Fibroblast of the conjunctiva (primary cell): Measurements from ENCODE around the gene DBN1.
A peak's percentile ranks its signal among the peaks of the same experiment; 100 is the strongest.
"Not testable (repeated sequence)": the region's sequence is repeated elsewhere in the genome, so short reads cannot be mapped to it uniquely, and the experiment has no call there.

Source experiments
- DNase-seq: peaks from one replicate; pipeline ENCODE4 v3.0.0-alpha.2; 2010; ENCODE audit warnings: low read depth

Gene DBN1

DNA sequence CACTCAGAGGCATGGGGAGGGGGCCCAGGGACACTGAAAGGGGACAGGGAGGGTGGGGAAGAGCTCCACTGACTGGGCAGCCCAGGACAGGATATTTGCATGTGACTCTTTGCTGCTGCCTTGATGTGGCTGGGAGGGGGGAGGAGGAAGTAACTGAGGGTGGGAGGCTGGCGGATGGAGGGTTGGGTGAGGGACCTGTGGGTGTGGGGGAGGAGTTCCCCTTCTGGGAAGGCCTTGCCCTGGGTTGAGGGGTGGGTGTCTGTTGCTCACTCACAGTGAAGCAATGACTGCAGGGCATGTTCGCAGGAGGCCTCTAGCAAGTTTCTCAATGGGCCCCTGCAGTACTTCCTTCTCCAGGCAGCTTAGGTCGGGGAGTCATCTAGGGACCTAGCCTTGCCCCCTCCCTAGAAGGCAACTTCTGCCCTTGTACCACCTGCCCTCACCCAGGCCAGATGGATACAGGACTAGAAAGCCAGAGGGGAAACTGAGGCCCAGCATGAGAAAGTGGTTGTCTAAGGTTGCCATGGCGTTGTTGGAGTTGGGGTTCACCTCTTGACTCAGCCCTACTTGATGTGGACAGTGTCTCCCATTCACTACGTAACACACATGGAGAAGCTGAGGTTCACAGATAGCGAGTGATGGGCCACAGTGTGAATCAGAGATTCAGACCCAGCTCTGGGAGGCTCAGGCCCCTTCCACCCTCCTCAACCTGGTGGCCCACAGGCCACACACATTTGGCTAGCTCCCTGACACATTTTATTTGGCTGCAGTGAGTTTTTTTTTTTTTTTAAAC is 44.0 kb downstream of the DBN1 start:
- no peak for DNase-seq

DNA sequence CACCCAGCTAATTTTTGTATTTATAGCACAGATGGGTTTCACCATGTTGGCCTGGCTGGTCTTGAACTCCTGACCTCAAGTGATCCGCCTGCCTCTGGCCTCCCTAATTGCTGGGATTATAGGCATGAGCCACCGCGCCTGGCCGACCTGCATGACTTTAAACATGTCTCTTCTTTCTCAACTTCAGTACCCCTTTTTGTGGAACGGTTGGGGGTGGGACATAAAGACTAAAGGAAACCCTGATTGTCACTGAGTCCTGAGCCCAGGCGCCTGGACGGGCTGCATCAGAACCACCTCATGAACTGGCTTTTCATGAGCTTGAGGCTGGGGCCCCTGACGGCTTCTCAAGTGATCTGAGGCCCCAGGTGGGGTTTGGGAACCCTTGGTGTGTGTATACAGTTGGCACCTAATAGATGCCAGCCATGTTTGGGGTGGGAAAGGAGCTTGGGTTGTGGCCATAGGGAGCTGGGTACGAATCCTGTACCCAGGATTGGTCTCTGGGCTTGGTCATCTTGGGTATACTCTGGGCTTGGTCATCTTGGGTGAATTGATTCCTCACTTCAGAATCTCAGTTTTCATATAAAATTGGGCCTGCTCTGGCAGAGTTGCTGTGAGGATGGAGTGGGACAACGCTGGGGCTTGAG is 44.7 kb downstream of the DBN1 start:
- DNase-seq: no peak

DNA sequence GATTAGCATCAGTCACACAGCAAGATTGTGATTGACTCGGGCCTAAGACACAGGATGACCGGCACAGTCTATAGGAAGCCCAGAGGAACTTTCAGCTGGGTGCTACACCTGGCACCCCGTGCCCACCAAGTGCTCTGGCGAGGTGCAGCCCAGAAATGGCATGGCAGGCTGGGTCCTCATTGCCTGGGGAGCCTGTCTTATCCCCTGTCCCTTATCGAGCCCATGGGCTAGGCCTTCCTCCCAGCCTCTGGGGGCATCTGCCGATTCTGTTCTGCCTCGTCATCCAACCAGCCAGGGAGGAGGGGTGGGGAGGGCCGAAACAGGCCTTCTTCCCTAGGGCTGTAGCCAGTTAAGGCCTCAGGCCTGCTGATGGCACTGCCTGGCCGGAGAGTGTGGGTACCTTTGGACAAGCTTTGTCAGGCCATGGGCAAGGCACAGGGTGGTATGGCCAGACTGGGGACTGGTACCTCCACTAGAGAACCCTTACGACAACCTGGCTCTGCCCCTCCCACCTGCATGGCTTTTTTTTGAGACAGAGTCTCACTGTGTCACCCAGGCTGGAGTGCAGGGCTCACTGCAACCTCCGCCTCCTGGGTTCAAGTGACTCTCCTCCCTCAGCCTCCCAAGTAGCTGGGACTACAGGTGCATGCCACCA is 45.4 kb downstream of the DBN1 start:
- no peak for DNase-seq

DNA sequence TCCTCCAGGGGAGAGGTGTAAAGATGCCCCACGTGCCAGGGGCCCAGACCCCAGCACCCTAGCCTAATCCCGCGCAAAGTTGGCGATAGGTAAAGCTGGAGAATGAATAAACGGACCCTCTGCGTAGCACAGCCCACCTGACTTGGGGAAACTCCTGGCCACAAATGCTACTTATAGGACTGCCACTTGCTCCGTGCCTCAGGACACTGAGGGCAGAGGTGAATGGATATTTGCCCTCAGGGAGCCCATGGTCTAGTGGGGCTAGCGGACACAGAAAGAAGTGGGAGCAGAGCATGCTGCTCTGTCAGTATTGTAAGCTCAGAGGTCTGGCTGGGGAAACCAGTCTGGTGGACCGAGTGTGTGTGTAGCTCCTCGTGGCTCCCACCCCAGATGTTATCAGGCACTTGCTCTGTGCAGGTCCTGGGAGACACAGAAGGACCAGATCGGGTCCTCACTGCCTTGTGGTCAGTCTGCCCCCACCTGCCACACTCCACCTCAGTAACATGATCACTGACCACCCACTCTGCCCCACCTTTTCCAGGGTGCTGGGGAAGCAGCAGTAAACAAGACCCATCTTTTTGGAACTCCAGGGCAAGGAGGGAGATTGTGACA is 46.1 kb downstream of the DBN1 start:
- no peak for DNase-seq

DNA sequence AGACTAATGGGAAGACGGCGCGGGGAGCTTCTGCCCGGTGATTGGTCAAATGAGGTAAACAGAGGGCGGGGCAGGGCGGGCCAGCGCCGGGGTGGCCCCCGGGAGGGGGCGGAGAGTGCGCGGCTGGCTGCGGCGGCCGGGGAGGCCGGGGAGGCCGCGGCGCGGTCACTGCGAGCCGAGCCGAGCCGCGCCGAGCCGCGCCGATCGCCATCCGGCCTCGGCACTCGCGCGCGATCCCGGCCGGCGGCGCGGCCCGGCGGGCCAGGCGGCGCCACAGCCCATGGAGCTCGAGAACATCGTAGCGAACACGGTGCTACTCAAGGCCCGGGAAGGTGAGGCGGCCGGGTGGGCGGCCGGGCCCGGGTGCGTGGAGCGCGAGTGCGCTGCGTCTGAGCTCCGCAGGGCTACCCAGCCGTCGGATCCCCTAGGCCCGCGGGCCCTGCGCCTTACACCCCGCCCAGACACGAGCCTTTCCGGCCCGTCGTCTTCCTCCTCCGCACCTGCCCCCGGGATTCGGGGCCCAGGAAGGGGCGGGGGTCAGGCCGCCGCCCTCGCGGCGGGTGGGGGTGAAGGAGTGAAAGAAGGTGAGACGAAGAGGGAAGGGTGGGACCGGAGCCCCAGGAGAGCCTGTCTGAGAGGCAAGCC is 46.7 kb downstream of the DBN1 start, which contains the start of gene GRK6:
TSS of gene GRK6 (plus strand) at position 111 of the 645 bp plus-strand sequence. CDS start at position 281, 170 bp downstream.
- DNase-seq: no peak

DNA sequence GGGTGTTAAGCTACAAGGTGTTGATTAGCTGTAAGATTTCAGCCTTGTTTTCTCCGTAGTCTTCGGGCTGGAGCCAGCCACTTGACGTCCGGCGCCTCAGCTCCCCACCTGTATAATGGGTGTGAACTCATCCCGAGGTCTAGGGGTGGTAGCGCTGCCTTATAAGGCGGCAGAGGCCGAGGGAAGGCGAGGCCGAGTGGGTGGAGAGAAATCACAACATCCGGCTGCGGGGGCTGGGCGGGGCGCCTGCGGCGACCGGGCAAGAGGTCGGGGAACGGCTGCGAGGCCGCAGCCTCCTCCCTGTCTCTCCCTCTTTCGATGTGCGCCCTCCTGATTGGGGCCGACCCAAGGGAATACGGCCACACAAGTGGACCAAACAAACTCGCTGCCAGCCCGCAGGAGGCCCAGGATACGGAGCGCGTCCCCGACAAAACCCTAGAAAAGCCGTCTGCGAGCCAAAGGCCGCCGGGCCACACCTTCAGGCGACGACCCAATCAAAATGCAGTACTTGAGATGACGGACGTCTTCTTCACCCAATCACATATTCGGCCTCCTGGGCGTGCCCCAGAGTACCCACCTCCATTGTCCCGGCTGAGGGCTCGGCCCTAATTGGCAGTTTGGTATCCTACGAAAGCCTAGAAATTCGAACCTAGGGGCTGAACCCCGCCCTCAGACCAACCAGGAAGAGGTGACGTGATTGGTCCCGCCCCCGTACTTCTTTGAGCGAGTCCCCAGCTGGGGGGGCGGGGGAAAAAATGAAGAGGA is 47.5 kb downstream of the DBN1 start:
- peak; percentile 100 for DNase-seq

DNA sequence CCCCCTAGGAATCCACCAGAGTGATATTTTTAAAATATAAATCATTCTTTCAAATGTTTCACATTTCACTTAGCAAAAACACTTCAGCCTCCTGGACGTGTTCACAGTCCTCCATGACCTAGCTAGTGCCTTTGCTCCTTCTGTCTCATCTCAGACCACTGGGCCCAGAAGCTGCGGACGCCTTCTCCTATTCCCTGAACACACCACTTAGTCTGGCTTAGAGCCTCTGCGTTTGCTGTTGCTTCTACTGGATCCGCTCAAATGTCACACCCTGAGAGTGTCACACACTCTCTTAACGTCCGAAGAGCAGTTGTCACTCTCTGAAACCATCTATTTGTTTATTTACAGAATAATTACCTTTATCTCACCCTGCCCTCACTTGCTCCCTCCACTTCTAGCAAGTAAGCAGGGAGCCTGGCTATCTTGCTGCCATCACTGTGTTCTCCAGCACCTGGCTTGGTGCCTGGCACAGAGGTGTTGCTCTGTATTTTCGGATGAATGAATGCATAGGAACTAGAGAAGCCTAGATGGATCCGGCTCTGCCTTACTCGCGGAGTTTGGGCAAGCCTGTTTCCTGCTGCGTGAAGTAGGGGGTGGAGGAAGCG is 48.1 kb downstream of the DBN1 start:
- no peak for DNase-seq

DNA sequence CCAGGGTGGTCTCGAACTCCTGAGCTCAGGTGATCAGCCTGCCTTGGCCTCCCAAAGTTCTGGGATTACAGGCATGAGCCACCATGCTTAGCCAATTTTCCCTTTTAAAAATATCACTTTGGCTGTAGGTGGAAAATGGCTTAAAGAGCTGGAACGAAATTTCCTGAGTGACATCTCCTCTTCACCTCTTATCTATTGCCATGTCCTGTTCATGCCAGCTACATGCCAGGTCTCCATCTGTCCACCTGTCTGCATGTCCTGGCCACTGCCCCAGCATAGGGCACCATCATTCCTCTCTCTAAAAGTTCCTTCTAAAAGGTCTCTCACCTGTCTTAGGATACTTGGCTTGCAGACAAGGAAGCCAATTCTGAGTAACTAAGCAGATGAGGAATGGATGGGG is 49.8 kb downstream of the DBN1 start:
- no peak for DNase-seq

DNA sequence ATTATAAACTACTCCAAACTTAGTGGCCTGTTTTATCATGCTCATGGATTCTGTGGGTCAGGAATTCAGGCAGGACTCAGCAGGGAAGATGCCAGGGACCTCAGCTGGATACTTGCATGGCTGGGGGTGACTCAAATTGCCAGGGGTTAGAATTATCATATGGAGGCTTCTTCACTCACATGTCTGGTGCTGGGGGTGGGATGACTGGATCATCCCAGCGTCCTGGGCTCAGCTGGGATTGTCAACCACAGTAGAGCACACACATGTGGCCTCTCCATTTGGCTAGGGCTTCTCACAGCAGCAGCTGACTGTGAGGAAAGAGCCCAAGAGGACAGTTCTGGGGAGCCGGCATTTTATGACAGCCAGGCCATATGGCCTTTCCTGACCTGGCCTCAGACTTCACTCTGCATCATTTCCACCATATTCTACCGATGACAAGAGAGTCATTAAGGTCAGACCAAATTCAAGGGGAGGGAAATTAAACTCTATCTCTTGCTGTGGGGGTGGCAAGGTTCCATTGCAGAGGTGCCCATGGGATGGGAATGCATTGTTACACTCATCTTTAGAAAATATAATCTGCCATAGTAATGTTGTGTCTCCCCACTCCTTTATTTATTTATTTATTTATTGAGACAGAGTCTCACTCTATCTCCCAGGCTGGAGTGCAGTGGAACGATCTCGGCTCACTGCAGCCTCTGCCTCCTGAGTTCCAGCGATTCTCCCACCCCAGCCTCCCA is 52.2 kb downstream of the DBN1 start:
- no peak for DNase-seq

DNA sequence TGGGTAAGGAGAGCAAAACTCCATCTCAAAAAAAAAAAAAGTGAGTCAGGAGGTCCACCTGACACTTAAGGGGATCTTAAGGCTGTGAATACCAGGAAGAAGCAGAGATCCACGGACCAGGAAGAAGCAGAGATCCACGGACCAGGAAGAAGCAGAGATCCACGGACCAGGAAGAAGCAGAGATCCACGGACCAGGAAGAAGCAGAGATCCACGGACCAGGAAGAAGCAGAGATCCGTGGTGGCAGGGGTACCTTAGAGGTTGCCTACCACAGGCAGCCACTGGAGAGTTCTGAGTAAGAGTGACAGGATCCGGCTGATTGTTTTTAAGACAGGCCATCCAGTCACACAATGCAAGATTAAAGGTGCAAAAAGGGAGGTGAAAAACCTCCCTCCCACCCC is 53.0 kb downstream of the DBN1 start:
- not testable (repeated sequence) for DNase-seq

DNA sequence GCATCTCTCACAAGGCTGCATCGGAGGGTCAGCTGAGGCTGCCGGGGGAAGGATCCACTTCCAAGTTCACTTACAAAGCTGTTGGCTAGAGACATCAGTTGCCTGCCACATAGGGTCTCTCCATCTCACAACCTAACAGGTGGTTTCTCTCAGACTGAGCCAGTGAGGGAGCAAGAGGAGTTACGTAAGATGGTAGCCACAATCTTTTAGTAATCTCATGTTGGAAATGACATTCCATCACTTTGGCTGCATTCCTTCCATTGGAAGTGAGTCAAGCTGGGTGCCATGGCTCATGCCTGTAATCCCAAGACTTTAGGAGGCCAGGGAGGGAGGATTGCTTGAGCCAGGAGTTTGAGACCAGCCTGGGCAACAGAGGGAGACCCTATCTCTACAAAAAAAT is 54.4 kb downstream of the DBN1 start:
- DNase-seq: no peak

DNA sequence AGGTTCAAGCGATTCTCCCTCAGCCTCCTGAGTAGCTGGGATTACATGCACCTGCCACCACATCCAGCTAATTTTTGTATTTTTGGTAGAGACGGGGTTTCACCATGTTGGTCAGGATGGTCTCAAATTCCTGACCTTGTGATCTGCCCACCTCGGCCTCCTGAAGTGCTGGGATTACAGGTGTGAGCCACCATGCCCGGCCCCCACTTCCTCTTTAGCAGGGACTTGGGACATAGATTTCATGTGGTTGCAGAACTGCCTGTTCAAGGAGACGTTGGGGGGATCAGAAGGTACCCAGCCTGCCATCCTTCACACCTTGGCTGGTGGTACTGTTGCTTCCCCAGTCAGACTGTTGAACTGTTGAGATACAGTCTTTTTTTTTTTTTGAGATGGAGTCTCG is 56.4 kb downstream of the DBN1 start:
- DNase-seq: not testable (repeated sequence)

DNA sequence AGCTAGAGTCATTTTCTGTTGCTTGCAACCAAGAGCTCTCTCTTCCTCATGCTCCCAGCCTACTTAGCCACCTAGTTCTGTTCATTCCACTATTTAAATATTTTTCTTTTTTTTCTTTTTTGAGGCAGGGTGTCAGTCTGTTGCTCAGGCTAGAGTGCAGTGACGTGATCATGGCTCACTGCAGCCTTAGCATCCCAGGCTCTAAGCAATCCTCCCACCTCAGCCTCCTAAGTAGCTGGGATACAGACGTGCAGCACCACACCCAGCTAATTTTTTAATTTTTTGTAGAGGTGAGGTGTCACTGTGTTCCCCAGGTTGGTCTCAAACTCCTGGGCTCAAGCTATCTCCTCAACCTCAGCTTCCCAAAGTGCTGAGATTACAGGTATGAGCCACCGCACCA is 59.0 kb downstream of the DBN1 start:
- DNase-seq: no peak

DNA sequence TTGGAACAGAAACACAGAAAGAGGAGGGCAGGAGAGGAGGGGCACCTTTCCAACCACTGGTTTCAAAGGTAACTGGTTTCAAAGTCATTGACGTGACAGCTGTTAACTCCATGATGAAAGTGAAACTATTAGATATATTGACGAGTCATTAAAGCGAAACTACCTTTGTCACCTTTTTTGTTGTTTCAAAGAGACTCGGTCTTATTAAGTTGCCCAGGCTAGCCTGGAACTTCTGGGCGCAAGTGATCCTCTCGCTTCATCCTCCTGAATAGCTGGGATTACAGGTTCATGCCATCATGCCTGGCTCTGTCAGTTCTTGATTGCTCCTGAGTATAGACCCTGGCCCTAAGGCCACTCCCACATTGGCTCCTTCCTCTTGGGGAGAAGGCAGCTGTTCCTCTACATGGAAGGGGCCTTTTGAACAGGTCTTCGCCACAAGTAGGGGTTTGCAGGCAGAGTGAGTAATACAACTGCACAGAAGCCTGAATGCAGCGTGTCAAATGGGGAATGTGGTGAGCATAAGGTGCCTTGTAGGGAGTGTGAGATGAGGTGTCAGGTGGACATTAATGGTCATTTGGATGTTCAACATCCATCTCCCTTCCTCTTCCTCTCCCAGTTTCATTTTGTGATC is 60.7 kb downstream of the DBN1 start:
- no peak for DNase-seq

DNA sequence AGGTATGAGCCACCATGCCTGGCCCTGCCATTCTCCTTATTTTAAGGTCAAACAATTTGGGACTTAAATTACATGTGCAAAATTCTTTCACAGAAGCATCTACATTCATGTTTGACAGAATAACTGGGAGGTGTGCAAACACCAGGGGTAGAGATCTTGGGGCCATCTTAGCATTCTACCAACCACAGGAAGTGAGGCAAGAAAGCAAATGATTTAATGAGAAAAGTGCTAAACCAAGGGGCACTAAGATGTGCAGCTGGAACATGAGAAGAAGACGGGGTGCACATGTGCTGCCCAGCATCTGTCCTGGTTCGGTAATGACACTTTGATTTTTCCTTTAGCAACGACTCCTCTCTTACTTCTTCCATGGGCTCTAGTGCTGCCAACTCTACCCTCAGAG is 62.9 kb downstream of the DBN1 start:
- DNase-seq: no peak

DNA sequence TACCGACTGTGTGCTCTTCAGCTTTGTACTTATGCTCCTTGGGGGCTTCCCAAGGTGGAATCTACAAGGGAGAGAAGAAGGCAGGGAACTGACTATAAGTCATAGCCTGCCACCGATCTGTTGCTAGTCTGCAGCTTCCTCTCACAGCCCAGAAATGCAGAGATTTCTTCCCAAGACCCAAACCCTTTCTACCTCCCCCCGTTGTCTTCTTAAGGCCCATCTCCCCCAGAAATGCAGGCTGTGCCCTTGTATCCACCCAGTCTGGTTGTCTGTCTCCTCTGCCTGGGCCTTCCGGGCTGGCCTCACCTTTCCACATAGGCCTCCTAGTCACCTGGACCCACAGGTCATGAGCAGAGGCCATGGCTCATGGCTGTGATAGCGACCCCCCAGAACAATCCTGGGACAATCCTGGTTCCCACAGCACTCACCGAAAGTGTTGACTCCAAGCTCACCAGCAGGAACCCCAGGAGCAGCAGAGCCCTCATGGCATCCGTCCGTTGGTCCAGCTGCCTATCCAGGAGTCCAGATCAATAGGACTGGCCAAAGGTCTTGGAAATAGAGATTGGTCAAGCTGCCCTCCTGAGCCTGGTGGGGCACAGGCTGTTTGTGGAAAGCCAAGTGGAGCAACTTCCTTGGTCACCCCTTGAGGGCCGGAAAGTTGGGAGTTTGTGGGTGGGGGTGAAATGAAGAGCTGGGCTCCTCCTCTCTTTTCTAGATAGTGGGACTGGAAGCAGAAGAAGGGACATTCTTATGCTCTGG is 64.2 kb downstream of the DBN1 start, which contains the start of gene F12:
TSS of gene F12 (minus strand) at position 522 of the 759 bp plus-strand sequence. CDS start at position 485, 37 bp downstream.
- no peak for DNase-seq
